Neural cell (in vitro differentiated cells): Measurements from ENCODE around the gene STEAP1B. TPM values are rescaled to one million over a fixed set of nuclear protein-coding genes. Genes with fewer than 3 reads are reported as not detected.

Experiments used
- H2AFZ ChIP-seq: fragments of 200-600, 300-800 bp; sonication (generic), shearing (Covaris generic); 2 replicates; pipeline ENCODE4 v1.6.0; 2014; ENCODE audit warnings: low read depth, mild to moderate bottlenecking, antibody characterized with exemption, low read length, moderate library complexity
- H3F3A ChIP-seq: fragments of 200-600 bp; shearing (Covaris generic); 2 replicates; pipeline ENCODE4 v1.6.1; 2016; ENCODE audit warnings: mild to moderate bottlenecking, moderate library complexity, mixed read lengths, antibody characterized with exemption, low read length; ENCODE audit not compliant: insufficient read depth, poor library complexity, severe bottlenecking
- H3K27ac ChIP-seq: fragments of 200-600, 300-800 bp; sonication (generic), shearing (Covaris generic); 2 replicates; pipeline ENCODE4 v1.5.1; 2014; ENCODE audit warnings: mild to moderate bottlenecking, low read length, moderate library complexity
- H3K27me3 ChIP-seq: fragments of 300-800, 200-600 bp; sonication (generic), shearing (Covaris generic); 2 replicates; pipeline ENCODE4 v1.6.0; 2014; ENCODE audit warnings: mild to moderate bottlenecking, low read depth, low read length, moderate library complexity; ENCODE audit not compliant: insufficient read depth
- H3K36me3 ChIP-seq: fragments of 300-800, 200-600 bp; sonication (generic), shearing (Covaris generic); 2 replicates; pipeline ENCODE4 v1.5.1; 2014; ENCODE audit warnings: mild to moderate bottlenecking, antibody characterized with exemption, low read length, moderate library complexity; ENCODE audit not compliant: insufficient read depth
- H3K4me2 ChIP-seq: fragments of 300-800, 200-600 bp; sonication (generic), shearing (Covaris generic); 2 replicates; pipeline ENCODE4 v1.6.0; 2014; ENCODE audit warnings: mild to moderate bottlenecking, low read length
- H3K4me3 ChIP-seq: fragments of 300-800, 200-600 bp; sonication (generic), shearing (Covaris generic); 2 replicates; pipeline ENCODE4 v1.5.1; 2014; ENCODE audit warnings: mild to moderate bottlenecking, low read length, moderate library complexity
- H3K79me2 ChIP-seq: fragments of 200-600 bp; shearing (Covaris generic); replicated peaks from 2 replicates; pipeline ENCODE4 v1.6.0; 2014; ENCODE audit warnings: mild to moderate bottlenecking, low read length, moderate library complexity; ENCODE audit not compliant: insufficient read depth
- H3K9ac ChIP-seq: fragments of 300-800, 200-600 bp; sonication (generic), shearing (Covaris generic); 2 replicates; pipeline ENCODE4 v1.6.1; 2016; ENCODE audit warnings: mild to moderate bottlenecking, low read length, mixed read lengths
- H3K9me2 ChIP-seq: fragments of 200-600 bp; shearing (Covaris generic); 2 replicates; pipeline ENCODE4 v1.6.1; 2016; ENCODE audit warnings: mild to moderate bottlenecking, low read length, mixed read lengths; ENCODE audit not compliant: insufficient read depth
- H3K9me3 ChIP-seq: fragments of 200-600, 300-800 bp; sonication (generic), shearing (Covaris generic); 2 replicates; pipeline ENCODE4 v1.6.1; 2016; ENCODE audit warnings: mild to moderate bottlenecking, mixed run types, low read length, moderate library complexity, mixed read lengths
- H4K20me1 ChIP-seq: fragments of 200-600 bp; shearing (Covaris generic); 2 replicates; pipeline ENCODE4 v1.6.1; 2016; ENCODE audit warnings: mild to moderate bottlenecking, mixed run types; ENCODE audit not compliant: insufficient read depth
- EP300 ChIP-seq: fragments of 450-650 bp; conservative IDR thresholded peaks from 2 replicates; pipeline ENCODE4 v1.6.1; 2014; ENCODE audit warnings: antibody characterized with exemption, mild to moderate bottlenecking, moderate library complexity; ENCODE audit not compliant: poor library complexity, severe bottlenecking
- EZH2 ChIP-seq: fragments of 200-600, 300-800 bp; shearing (Covaris generic), sonication (generic); IDR thresholded peaks from 2 replicates; pipeline ENCODE4 v1.6.1; 2014; ENCODE audit warnings: antibody characterized with exemption, low read length, borderline replicate concordance, mild to moderate bottlenecking; ENCODE audit not compliant: insufficient read depth, poor library complexity, severe bottlenecking
- MXI1 ChIP-seq: fragments of 450-650 bp; conservative IDR thresholded peaks from 2 replicates; pipeline ENCODE4 v1.6.1; 2014; ENCODE audit warnings: antibody characterized with exemption, mild to moderate bottlenecking; ENCODE audit not compliant: poor library complexity, severe bottlenecking
- POLR2AphosphoS5 ChIP-seq: IDR thresholded peaks from 2 replicates; pipeline ENCODE4 v1.6.1; 2012
- RAD21 ChIP-seq: fragments of 450-650 bp; conservative IDR thresholded peaks from 2 replicates; pipeline ENCODE4 v1.6.1; 2014; ENCODE audit warnings: antibody characterized with exemption, mild to moderate bottlenecking, moderate library complexity
- SMC3 ChIP-seq: fragments of 450-650 bp; conservative IDR thresholded peaks from 2 replicates; pipeline ENCODE4 v1.6.1; 2014; ENCODE audit warnings: antibody characterized with exemption, mild to moderate bottlenecking, moderate library complexity; ENCODE audit not compliant: poor library complexity
- TAF1 ChIP-seq: IDR thresholded peaks from 2 replicates; pipeline ENCODE4 v1.6.1; 2012; ENCODE audit warnings: low read depth
- polyA plus RNA-seq: library from polyadenylated mRNA; depleted of rRNA; stranded (reverse); fragments of >200 nt; gene quantifications from 2 replicates; pipeline ENCODE4 v1.2.3, GENCODE V29; 2014
- TF ChIP-seq, protein P1 (sequence below): IDR thresholded peaks from 2 replicates; pipeline ENCODE4 v1.6.1; 2012; ENCODE audit warnings: borderline replicate concordance
- TF ChIP-seq, protein P2 (sequence below): fragments of 450-650 bp; IDR thresholded peaks from 2 replicates; pipeline ENCODE4 v1.5.1; 2014; ENCODE audit warnings: antibody characterized with exemption, mild to moderate bottlenecking, moderate library complexity; ENCODE audit not compliant: poor library complexity, severe bottlenecking

STEAP1B gene
- polyA plus RNA-seq, 1 donor from 2014 or later = 0.51 TPM

DNA sequence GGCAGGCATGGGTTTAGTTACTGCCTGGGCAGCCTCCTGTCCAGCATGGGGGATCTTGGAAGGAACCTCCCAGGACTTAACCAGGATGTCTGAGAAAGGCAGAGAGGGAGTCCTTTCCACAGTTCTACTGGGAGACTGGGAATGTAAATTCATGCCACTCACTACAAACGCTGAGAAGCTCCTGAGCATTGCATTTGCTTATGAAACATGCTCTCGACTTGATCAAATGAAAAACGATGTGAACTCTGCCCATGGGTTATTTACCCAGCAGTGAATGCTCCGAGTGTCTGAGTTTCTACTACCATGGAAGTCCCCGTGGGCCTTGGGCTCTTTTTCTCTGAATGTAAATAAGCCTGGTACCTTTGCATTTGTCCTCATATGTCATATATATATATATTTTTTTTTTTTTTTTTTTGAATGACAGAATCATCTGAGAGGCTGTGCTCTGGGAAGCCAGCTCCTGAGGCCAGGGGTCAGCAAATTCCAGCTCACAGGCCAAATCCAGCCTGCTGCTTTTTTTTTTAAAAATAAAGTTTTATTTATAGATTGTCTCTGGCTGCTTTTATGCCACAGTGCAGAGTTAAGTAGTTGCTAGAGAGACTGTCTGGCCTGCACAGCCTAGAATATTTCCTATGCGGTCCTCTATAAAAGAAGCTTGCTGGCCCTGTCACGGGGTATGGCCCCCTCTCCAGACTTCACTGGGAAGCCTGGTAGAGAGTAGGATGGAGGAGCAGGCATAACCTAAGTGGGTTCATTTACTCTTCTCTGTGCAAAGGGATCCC, 121.6 kb downstream of the STEAP1B start:
- no peaks in the 10 kb centered on the region for H3K79me2 ChIP-seq
- H3K4me3 ChIP-seq = no peak overlapping the region
- no peaks in the 10 kb centered on the region for H3K36me3 ChIP-seq
- H3K4me2 ChIP-seq = no peak overlapping the region
- no peak overlapping the region for H2AFZ ChIP-seq
- H3K9me3 ChIP-seq = no peaks in the 10 kb centered on the region
- no peaks in the 10 kb centered on the region for H3F3A ChIP-seq
- no peak overlapping the region for H3K9ac ChIP-seq
- no peaks in the 10 kb centered on the region for H3K9me2 ChIP-seq
- no peaks in the 10 kb centered on the region for H3K27me3 ChIP-seq
- H4K20me1 ChIP-seq = no peaks in the 10 kb centered on the region
- TF ChIP-seq MXI1 = no peak
- H3K27ac ChIP-seq = no peak overlapping the region

DNA sequence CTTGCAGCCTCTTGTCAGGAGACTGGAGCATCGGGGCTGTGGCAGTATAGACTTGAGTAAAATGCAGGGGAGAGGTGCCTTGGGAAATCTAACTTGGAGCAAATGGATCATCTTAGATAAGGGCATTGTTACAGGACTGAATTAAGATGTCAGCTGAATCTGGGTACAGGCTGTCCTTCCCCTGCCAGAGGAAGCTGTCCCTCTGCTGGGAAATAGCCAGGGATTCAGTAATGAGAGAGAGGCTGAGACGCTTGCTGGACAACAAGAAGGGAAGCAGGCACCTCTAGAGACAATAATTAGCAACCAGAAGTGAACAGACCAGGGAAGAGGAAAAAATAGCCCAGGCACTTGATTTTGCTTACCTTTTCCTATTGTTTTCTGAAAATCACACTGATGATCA, 122.3 kb downstream of the STEAP1B start:
- Histone ChIP-seq H3K4me2 (no peak overlapping the region), H3K9me2 (no peaks in the 10 kb centered on the region), H3K4me3 (no peak overlapping the region), H3K27me3 (no peaks in the 10 kb centered on the region), H3K9me3 (no peaks in the 10 kb centered on the region), H3F3A (no peaks in the 10 kb centered on the region), H3K36me3 (no peaks in the 10 kb centered on the region), H4K20me1 (no peaks in the 10 kb centered on the region), H3K79me2 (no peaks in the 10 kb centered on the region), H2AFZ (no peak overlapping the region), H3K27ac (no peak overlapping the region), H3K9ac (no peak overlapping the region)
- TF ChIP-seq POLR2AphosphoS5 (no peak), MXI1 (no peak), SMC3 (no peak), EP300 (no peak), EZH2 (no peak), RAD21 (no peak), TAF1 (no peak)
- TF ChIP-seq, protein P1, sequence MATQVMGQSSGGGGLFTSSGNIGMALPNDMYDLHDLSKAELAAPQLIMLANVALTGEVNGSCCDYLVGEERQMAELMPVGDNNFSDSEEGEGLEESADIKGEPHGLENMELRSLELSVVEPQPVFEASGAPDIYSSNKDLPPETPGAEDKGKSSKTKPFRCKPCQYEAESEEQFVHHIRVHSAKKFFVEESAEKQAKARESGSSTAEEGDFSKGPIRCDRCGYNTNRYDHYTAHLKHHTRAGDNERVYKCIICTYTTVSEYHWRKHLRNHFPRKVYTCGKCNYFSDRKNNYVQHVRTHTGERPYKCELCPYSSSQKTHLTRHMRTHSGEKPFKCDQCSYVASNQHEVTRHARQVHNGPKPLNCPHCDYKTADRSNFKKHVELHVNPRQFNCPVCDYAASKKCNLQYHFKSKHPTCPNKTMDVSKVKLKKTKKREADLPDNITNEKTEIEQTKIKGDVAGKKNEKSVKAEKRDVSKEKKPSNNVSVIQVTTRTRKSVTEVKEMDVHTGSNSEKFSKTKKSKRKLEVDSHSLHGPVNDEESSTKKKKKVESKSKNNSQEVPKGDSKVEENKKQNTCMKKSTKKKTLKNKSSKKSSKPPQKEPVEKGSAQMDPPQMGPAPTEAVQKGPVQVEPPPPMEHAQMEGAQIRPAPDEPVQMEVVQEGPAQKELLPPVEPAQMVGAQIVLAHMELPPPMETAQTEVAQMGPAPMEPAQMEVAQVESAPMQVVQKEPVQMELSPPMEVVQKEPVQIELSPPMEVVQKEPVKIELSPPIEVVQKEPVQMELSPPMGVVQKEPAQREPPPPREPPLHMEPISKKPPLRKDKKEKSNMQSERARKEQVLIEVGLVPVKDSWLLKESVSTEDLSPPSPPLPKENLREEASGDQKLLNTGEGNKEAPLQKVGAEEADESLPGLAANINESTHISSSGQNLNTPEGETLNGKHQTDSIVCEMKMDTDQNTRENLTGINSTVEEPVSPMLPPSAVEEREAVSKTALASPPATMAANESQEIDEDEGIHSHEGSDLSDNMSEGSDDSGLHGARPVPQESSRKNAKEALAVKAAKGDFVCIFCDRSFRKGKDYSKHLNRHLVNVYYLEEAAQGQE = no peak
- TF ChIP-seq, protein P2, sequence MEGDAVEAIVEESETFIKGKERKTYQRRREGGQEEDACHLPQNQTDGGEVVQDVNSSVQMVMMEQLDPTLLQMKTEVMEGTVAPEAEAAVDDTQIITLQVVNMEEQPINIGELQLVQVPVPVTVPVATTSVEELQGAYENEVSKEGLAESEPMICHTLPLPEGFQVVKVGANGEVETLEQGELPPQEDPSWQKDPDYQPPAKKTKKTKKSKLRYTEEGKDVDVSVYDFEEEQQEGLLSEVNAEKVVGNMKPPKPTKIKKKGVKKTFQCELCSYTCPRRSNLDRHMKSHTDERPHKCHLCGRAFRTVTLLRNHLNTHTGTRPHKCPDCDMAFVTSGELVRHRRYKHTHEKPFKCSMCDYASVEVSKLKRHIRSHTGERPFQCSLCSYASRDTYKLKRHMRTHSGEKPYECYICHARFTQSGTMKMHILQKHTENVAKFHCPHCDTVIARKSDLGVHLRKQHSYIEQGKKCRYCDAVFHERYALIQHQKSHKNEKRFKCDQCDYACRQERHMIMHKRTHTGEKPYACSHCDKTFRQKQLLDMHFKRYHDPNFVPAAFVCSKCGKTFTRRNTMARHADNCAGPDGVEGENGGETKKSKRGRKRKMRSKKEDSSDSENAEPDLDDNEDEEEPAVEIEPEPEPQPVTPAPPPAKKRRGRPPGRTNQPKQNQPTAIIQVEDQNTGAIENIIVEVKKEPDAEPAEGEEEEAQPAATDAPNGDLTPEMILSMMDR = no peak
